ENCODE results near the gene TEX13B. TPM values are rescaled to one million over a fixed set of nuclear protein-coding genes. Genes with fewer than 3 reads are reported as not detected.
A peak's percentile ranks its signal among the peaks of the same experiment; 100 is the strongest.

The TEX13B gene
- total RNA-seq, 1 donor from 2014 or later = not detected

GRCh38 chrX:107936434-107936730, 45.8 kb downstream of the TEX13B start:
- DNase-seq (ENCODE audit: low read depth) = no peak

DNA sequence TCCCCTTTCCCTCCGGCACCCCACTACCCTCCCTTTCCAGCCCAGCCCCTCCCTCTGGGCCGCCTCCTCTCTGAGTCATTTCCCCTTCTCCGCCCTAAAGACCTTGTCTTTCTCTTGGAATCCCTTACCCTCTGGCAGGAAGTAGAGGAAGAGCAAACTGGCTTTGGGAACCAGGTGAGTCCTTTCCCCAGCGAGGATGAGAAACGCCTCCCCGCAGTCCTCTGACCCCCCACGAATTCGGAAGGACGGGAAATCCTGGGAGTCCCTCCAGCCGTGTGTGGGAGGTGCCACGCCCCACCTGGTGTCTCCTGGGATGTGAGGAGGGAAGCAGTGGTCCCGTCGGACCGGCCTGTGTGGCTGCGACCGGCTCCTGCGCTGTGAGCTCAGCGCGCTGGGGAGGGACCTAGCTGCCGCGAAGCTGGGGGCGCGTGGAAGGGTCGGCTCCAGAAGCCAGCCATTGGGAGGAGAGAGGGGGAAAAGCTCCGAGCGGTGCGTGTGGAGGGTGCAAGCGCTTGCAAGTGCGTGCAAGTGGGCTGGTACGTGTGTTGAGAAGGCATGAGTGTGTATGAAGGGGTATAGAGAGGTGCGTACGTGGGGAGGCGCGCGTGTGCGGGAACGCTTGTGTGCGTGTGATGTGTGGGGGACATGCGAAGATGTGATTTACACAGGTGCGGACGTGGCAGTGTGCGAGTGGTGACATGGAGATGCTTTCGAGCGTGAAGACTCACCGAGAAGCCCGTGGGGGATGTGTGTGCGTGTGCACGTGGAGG, 46.3 kb downstream of the TEX13B start:
- DNase-seq (ENCODE audit: low read depth) = no peak

DNA sequence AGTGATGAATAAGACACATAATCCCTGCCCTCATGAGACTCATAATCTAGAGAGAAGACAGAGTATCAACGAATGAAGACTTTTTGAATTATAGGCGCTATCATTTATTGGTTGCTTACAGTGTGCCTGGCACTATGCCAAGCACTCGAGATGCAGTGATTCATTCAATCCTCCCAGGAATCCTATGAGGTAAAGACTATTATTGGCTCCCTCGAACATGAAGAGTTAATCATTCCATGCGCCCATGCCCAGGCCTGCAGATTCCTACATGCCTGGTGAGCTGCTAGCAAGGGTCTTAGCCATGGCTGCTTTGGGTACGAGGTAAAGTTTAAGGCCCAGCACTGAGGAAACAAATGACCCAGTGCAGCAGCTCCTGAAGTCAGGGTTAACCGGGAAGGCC, 47.0 kb downstream of the TEX13B start:
- peak; percentile 8 for DNase-seq (ENCODE audit: low read depth)

GRCh38 chrX:107934262-107934661, 47.9 kb downstream of the TEX13B start:
- DNase-seq (ENCODE audit: low read depth) = no peak

Other genes with a start within 250 kb of the TEX13B start
- 57.1 and 74.5 TPM in 2 replicates for gene TSC22D3, start 206.6 kb downstream of the TEX13B start, total RNA-seq
- gene NCBP2L, start 204.6 kb downstream of the TEX13B start, total RNA-seq = not detected in 2 replicates
- gene MID2, start 156.5 kb downstream of the TEX13B start, total RNA-seq = 5.4 and 8.5 TPM in 2 replicates
- 0.05 TPM in 1 of 2 replicates, not detected in the other for gene VSIG1, start 62.7 kb upstream of the TEX13B start, total RNA-seq
- 77.4 and 92.0 TPM in 2 replicates for gene PSMD10, start 109.2 kb upstream of the TEX13B start, total RNA-seq
- gene ATG4A, start 109.4 kb upstream of the TEX13B start, total RNA-seq = 20.0 TPM in 2 replicates

Measured in myocyte (in vitro differentiated cells).